SIG-M5 treated with dmso at 0.1 percent for 504 hours (cell line): ENCODE results near the gene SNX9.
"Not testable (repeated sequence)": the region's sequence is repeated elsewhere in the genome, so short reads cannot be mapped to it uniquely, and the experiment has no call there.

Source experiments
- DNase-seq: peaks from one replicate; lab custom pipeline; 2025; ENCODE audit not compliant: unreplicated experiment; lab: John Stamatoyannopoulos, UW

The SNX9 gene

GRCh38 chr6:157823001-157823527 lies at the start of gene SNX9:
Gene SNX9, plus strand, starts transcription at chr6:157823246. Its CDS starts 189 bp downstream, at chr6:157823435.
- DNase-seq: peak; percentile 35

GRCh38 chr6:157773248-157773773 lies 49.7 kb upstream of the SNX9 start:
- DNase-seq: no peak

GRCh38 chr6:157774153-157775135 lies 48.6 kb upstream of the SNX9 start:
- DNase-seq: no peak

GRCh38 chr6:157775376-157775775 lies 47.7 kb upstream of the SNX9 start:
- no peak for DNase-seq

- no peak for DNase-seq
Measured at GRCh38 chr6:157777344-157777743, 45.7 kb upstream of the SNX9 start.

- DNase-seq: no peak
Measured at GRCh38 chr6:157778719-157779118, 44.3 kb upstream of the SNX9 start.

GRCh38 chr6:157779705-157780604 lies 43.1 kb upstream of the SNX9 start:
- DNase-seq: no peak

GRCh38 chr6:157785636-157786035 lies 37.4 kb upstream of the SNX9 start:
- no peak for DNase-seq

- DNase-seq: no peak
Measured at GRCh38 chr6:157786221-157786620, 36.8 kb upstream of the SNX9 start.

- no peak for DNase-seq
Measured at GRCh38 chr6:157787080-157787479, 36.0 kb upstream of the SNX9 start.

GRCh38 chr6:157788180-157788579 lies 34.9 kb upstream of the SNX9 start:
- no peak for DNase-seq

- no peak for DNase-seq
Measured at GRCh38 chr6:157789297-157789696, 33.7 kb upstream of the SNX9 start.

GRCh38 chr6:157789861-157790260 lies 33.2 kb upstream of the SNX9 start:
- DNase-seq: no peak

- no peak for DNase-seq
Measured at GRCh38 chr6:157790548-157791160, 32.4 kb upstream of the SNX9 start.

- DNase-seq: no peak
Measured at GRCh38 chr6:157791450-157791849, 31.6 kb upstream of the SNX9 start.

GRCh38 chr6:157792671-157793070 lies 30.4 kb upstream of the SNX9 start:
- DNase-seq: no peak

- DNase-seq: not testable (repeated sequence)
Measured at GRCh38 chr6:157794012-157794411, 29.0 kb upstream of the SNX9 start.

GRCh38 chr6:157795841-157796240 lies 27.2 kb upstream of the SNX9 start:
- DNase-seq: no peak

- no peak for DNase-seq
Measured at GRCh38 chr6:157798851-157799250, 24.2 kb upstream of the SNX9 start.

GRCh38 chr6:157799561-157799960 lies 23.5 kb upstream of the SNX9 start:
- DNase-seq: not testable (repeated sequence)
